Astrocyte (in vitro differentiated cells and primary cell): Measurements from ENCODE around the gene SLIT3.

Source experiments
- CTCF ChIP-seq: IDR thresholded peaks from 2 replicates; pipeline ENCODE4 v1.5.1; 2011; ENCODE audit warnings: low read depth, mild to moderate bottlenecking, inconsistent platforms, low read length, moderate library complexity; ENCODE audit not compliant: insufficient read depth
- EZH2 ChIP-seq: IDR thresholded peaks from 2 replicates; pipeline ENCODE4 v1.6.1; 2012; ENCODE audit warnings: mild to moderate bottlenecking, low read length, inconsistent platforms; ENCODE audit not compliant: insufficient read depth

GRCh38 chr5:168796000-168796399 lies 504.9 kb downstream of the SLIT3 start:
- TF ChIP-seq CTCF, result no peak
- no peak for TF ChIP-seq EZH2
